ENCODE data around the gene PRMT7.

Gene PRMT7

DNA sequence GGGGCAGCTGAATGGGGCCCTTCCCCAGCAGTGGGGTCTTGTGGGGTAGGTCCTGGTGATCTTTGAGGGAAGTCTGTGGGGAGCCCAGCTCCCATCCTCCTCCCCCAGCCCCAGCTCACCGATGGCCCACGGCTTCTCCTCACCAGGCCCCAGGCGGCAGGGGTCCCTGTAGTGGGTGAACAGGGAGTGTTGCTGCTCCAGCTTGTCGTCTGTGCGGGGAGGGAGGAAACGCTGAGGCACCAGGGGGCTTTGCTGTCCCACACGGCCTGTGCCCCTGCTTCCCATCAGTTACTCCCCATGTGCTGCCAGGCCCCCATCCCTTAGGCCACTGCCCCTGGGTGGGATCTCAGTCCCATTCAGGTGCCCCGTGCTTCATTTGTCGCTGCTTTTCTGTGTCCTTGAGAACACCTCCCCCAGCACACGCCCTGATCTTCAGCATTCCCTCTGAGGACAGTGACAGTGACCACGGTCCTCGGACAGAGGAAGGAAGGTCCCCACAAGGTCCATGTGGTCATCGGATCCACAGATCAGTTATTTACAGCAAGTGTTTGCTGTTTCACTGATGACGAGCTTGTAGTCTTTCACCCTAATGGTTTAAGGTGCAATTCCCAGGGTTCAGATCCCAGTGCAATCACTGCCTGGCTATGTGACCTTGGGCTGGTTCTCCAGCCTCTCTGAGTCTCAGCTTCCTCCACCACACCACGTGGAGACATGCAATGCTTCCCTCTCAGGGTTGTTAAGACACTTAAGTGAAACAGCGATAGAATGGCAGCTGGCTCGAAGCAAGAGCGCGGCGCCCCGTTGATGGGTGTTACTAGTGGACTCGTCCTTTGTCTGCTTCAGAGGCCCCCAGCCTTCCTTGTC, 53.1 kb downstream of the PRMT7 start:
- no peak for DNase-seq (ENCODE audit: low spot score)

- DNase-seq (ENCODE audit: low spot score): no peak
These were observed 53.8 kb downstream of the PRMT7 start for GRCh38 chr16:68364561-68364998.

DNA sequence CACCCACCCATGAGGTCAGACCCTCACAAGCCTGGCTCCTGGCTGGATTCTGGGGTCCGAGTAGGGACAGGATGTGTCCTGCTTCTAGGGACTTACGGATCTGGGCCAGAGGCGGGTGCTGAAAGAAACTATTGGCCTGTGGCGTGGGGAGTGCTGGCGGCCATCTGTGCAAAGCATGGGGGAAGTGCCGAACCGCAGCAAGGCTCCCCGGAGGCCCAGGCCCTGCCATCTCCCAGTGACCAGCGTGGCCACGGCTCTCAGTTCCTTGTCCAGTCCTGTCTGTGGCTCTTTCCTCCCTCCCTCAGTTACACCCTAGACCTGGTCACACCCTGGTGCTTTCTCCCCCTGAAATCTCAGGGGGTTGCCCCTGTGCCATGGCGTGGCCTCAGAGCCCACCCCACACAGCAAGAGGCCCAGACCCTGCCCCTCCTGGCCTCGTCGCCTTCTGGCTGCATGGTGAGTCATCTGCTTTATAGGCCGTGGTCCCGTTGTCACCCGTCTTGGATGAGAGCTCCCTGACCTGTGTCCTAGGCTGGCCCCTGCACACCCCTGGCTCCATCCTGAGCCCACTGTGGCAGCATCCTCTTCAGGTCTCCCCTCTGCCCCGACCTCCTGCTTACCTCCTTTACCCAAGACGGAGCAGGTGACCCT, 54.5 kb downstream of the PRMT7 start:
- peak; percentile 74 for DNase-seq (ENCODE audit: low spot score)

DNA sequence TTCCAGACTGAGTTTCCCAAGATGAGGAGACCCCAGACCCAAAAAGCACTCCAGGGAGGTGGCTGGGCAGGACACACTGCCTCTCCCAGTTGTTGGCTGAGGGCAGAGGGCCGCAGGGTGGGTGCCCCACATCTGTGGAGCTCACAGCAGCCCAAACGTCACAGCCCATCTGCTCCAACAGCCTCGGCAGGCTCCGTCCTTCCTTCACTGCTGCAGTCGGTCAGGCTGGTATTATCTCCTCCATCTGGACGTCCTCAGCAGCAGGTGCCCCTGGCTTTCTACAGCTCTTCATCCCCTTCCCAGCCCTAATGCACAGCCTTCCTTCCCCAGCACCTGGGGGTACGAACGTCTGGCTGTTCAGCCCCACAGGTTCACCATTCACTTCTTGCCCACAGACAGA, 55.2 kb downstream of the PRMT7 start:
- no peak for DNase-seq (ENCODE audit: low spot score)

- DNase-seq (ENCODE audit: low spot score): no peak
These were observed 56.2 kb downstream of the PRMT7 start for GRCh38 chr16:68367030-68367429.

- no peak for DNase-seq (ENCODE audit: low spot score)
These were observed 56.6 kb downstream of the PRMT7 start for GRCh38 chr16:68367440-68367839.

DNA sequence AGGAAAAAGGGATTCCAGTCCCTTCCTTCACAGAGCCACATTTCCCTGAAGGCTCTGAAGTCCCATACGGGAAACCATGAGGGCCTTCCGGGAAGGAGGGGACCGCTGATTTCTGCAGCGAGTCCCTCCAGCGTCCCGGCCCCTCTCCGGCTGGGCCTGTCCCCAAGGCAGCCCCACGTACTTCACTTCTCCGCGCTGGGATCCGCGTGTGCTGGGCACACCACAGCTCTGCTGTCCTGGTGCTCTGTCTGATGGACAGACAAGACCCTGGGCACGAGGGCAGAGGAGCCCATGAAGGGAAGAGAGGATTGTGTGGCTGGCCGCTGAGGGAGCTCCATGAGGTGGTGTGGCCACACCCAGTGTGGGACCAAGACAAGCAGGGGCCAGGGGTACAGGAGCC, 57.1 kb downstream of the PRMT7 start:
- DNase-seq (ENCODE audit: low spot score): no peak

GRCh38 chr16:68368301-68368888, 57.6 kb downstream of the PRMT7 start:
- no peak for DNase-seq (ENCODE audit: low spot score)

GRCh38 chr16:68369168-68369567, 58.3 kb downstream of the PRMT7 start:
- DNase-seq (ENCODE audit: low spot score): no peak

GRCh38 chr16:68369697-68370580, 59.1 kb downstream of the PRMT7 start:
- no peak for DNase-seq (ENCODE audit: low spot score)

DNA sequence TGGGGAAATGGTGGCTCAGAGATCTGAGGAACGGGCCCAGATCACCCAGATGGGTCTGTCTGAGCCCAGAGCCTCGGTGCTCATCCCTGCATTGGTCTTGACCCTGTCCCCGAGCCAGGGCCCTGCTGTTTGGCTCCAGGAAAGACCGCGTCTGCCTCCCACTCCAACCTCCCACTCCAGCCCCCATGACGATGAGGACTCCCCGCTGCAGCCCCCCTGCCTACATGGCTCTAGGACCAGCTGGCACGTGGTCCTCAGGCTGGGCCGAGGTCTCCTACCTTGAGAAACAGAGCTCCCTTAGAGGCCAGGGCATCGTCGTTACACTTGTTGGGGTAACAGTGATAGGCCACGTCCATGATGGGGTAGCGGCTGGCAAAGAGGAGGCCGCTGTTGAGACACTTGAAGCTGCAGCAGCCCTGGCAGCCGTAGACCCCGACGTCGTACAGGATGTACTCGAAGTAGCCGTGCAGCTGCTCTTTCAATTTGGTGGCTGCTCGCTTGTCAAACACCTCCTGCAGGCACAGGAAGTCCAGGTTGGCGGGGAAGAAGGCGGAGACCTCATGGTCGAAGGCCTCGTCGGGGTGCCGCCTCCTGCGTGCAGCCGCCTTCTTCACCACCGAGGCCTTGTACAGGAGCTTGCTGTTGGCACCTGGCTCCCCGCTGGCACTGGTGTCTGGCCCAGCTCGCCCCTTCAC, 59.9 kb downstream of the PRMT7 start:
- no peak for DNase-seq (ENCODE audit: low spot score)

- DNase-seq (ENCODE audit: low spot score): no peak
These were observed 60.4 kb downstream of the PRMT7 start for GRCh38 chr16:68371276-68371651.

- no peak for DNase-seq (ENCODE audit: low spot score)
These were observed 61.0 kb downstream of the PRMT7 start for GRCh38 chr16:68371706-68372380.

DNA sequence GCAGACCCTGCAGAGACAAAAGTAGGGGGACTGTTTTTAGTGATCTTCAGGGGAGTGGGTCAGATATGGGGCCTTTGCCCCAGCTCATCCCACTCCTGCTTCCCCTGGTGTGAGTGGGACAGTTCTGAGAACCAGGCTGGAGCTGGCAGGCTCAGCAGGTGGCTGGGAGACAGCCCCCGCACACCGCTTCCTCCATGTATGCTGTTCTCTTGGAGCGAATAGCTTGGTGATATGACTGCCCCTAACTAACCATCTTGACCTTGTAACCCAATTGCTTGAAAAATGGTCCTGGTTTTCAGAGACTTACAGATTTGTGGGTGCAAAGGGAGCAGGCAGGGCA, 61.5 kb downstream of the PRMT7 start:
- DNase-seq (ENCODE audit: low spot score): no peak

DNA sequence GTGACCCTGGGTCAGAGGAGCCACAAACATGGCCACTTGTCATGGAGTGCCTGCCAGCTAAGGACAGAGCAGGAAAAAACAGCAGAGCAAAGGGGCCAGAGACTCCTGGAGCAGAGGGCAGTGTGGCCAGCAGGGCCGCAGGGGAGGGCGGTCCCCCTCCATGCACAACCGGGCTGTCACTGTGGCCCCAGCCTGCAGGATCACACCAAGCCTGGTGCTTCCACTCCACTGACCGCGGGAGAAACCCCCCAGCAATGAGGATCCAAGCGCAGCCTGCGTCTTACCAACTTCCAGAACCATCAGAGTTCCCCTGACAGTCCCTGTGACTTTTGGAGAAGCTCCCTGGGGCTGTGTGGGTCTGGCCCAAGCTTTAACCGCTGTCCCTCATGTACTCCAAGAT, 62.0 kb downstream of the PRMT7 start:
- DNase-seq (ENCODE audit: low spot score): no peak

DNA sequence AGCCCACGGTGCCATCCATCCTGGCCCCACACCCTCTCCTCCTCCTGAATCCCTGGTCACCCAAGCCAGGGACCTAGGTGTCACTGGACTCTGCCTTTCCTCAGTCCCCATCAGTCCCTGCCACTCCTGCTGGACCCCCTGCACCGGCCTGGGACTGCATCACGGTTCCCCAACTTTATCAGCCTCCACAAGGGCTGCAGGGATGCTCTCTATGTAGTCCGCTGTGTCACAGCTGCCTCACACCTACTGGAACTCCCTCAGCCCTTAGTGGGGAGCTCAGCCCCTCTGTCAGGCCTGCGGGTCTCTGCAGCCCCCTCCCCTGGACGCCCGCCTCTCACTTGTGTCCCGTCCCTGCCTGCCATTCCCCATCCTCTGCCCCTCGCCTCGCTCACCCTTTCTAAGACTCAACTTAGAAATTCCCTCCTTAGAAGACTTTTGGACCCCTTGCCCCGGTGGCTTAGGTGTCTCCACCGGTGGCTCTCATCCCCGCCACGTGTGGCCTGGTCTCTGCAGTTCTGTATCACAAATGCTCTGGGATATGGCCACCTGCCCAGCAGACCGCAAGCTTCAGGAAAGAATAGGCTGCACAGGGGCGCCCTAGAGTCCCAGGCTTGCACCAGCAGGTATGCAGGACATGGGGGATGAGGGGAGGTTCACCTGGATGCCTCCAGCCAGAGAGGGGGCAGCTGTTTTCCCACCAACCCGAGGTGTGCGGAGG, 62.9 kb downstream of the PRMT7 start:
- no peak for DNase-seq (ENCODE audit: low spot score)

GRCh38 chr16:68374246-68374805, 63.5 kb downstream of the PRMT7 start:
- no peak for DNase-seq (ENCODE audit: low spot score)

- no peak for DNase-seq (ENCODE audit: low spot score)
These were observed 64.3 kb downstream of the PRMT7 start for GRCh38 chr16:68374961-68375660.

- no peak for DNase-seq (ENCODE audit: low spot score)
These were observed 65.2 kb downstream of the PRMT7 start for GRCh38 chr16:68375801-68376536.
